Measurements from ENCODE around the gene SLC25A23. TPM values are rescaled to one million over a fixed set of nuclear protein-coding genes. Genes with fewer than 3 reads are reported as not detected.
A peak's percentile ranks its signal among the peaks of the same experiment; 100 is the strongest.
"Not testable (repeated sequence)": the region's sequence is repeated elsewhere in the genome, so short reads cannot be mapped to it uniquely, and the experiment has no call there.

Gene SLC25A23
- total RNA-seq (10 to 100 TPM; 14.5 to 14.8 TPM), polyA plus RNA-seq (19.9 TPM)

- Histone ChIP-seq H3K4me3 (ENCODE audit: low read length) (peak within 1 kb of the TSS; percentile 95), H3K4me1 (ENCODE audit: insufficient read depth, low read length) (peaks cover 12% of the 10 kb centered on the region), H3K9me3 (ENCODE audit: low read length) (no peaks in the 10 kb centered on the region), H3K27me3 (ENCODE audit: insufficient read depth, low read length, poor library complexity, severe bottlenecking) (no peaks in the 10 kb centered on the region), H3K36me3 (ENCODE audit: insufficient read depth, low read length) (peaks cover 4% of the 10 kb centered on the region), H3K27ac (ENCODE audit: low read depth, low read length) (peak within 1 kb of the TSS; percentile 65)
- Mint-ChIP-seq H3K27ac (peak within 1 kb of the TSS; percentile 82 to 97 (median 90)), H3K4me1 (peaks cover 13 to 28% (median 21%) of the 10 kb centered on the region in 3 donors), H3K4me3 (peak within 1 kb of the TSS; percentile 92 to 98 (median 96)), H3K27me3 (no peaks in the 10 kb centered on the region), H3K9me3 (peaks cover 2 to 9% (median 5%) of the 10 kb centered on the region in 5 donors), H3K36me3 (peaks cover 13 to 22% (median 15%) of the 10 kb centered on the region in 3 donors)
- DNase-seq, result peak; percentile 39 to 74 (median 57)
- CTCF ChIA-PET, result interaction anchor here (1.2 to 1.4 kb wide), 2 partner anchors 172 to 404 kb away, joined by 3 read pairs; no protein-coding TSS in a partner anchor
- POLR2A ChIA-PET, result interaction anchor here (1.1 to 1.3 kb wide), 2 partner anchors 23 to 34 kb away, joined by 5 read pairs; partner anchors contain the start of gene KHSRP
These were observed at the start of gene SLC25A23 for GRCh38 chr19:6459262-6460098. Gene SLC25A23 (minus strand): TSS chr19:6459792. CDS start chr19:6459628, 164 bp downstream.

GRCh38 chr19:6508028-6508771 is 48.6 kb upstream of the SLC25A23 start:
- H3K4me3 Mint-ChIP-seq; H3K27ac ChIP-seq (ENCODE audit: low read depth, low read length); H3K36me3 Mint-ChIP-seq; H3K36me3 ChIP-seq (ENCODE audit: insufficient read depth, low read length); H3K4me1 ChIP-seq (ENCODE audit: insufficient read depth, low read length); H3K4me3 ChIP-seq (ENCODE audit: low read length); H3K27me3 Mint-ChIP-seq; H3K27ac Mint-ChIP-seq; DNase-seq; H3K9me3 ChIP-seq (ENCODE audit: low read length); H3K4me1 Mint-ChIP-seq; H3K9me3 Mint-ChIP-seq; H3K27me3 ChIP-seq (ENCODE audit: insufficient read depth, low read length, poor library complexity, severe bottlenecking): not testable (repeated sequence)
- CTCF ChIA-PET, result interaction anchor here (1.1 kb wide), 2 partner anchors 27 to 355 kb away, joined by 3 to 4 read pairs; partner anchors contain the start of gene DENND1C
- POLR2A ChIA-PET, result interaction anchor here (0.6 kb wide), 1 partner anchor 142 kb away, joined by 4 read pairs; no protein-coding TSS in a partner anchor

- no peaks in the 10 kb centered on the region for H3K9me3 ChIP-seq (ENCODE audit: low read length)
- Mint-ChIP-seq H3K9me3 (peaks cover 0 to 2% (median 0%) of the 10 kb centered on the region in 5 donors), H3K36me3 (peaks cover 0 to 5% (median 1%) of the 10 kb centered on the region in 3 donors), H3K4me1 (peaks cover 14 to 36% (median 15%) of the 10 kb centered on the region in 3 donors), H3K4me3 (peak overlapping the region in 6 of 7 donors; percentile 33 to 84 (median 62)), H3K27ac (peak overlapping the region in 2 of 8 donors; percentile 33 to 83), H3K27me3 (peaks cover 0 to 5% of the 10 kb centered on the region in 2 donors)
- no peak for DNase-seq
- H3K36me3 ChIP-seq (ENCODE audit: insufficient read depth, low read length), result no peaks in the 10 kb centered on the region
- ChIA-PET CTCF (interaction anchor here (0.9 to 1.3 kb wide), 4 partner anchors 13 to 359 kb away, joined by 3 to 5 read pairs (median 4); no protein-coding TSS in a partner anchor), POLR2A (interaction anchor here (0.7 to 0.9 kb wide), 2 partner anchors 43 to 111 kb away, joined by 3 to 5 read pairs; partner anchors contain the start of gene GTF2F1)
- peaks cover 3% of the 10 kb centered on the region for H3K27me3 ChIP-seq (ENCODE audit: insufficient read depth, low read length, poor library complexity, severe bottlenecking)
- H3K27ac ChIP-seq (ENCODE audit: low read depth, low read length), result no peak overlapping the region
- H3K4me3 ChIP-seq (ENCODE audit: low read length), result no peak overlapping the region
- peaks cover 8% of the 10 kb centered on the region for H3K4me1 ChIP-seq (ENCODE audit: insufficient read depth, low read length)
These were observed 44.0 kb upstream of the SLC25A23 start for GRCh38 chr19:6503407-6504201.

- no peak within 1 kb of the TSS for H3K27ac ChIP-seq (ENCODE audit: low read depth, low read length)
These were observed 42.4 kb upstream of the SLC25A23 start, which contains the start of gene TUBB4A for GRCh38 chr19:6501740-6502648. Gene TUBB4A (minus strand): TSS chr19:6502309. CDS start chr19:6502212, 97 bp downstream.

GRCh38 chr19:6500837-6501739 is 41.5 kb upstream of the SLC25A23 start:
- H3K4me1 ChIP-seq (ENCODE audit: insufficient read depth, low read length), result peaks cover 8% of the 10 kb centered on the region
- CTCF ChIA-PET, result interaction anchor here (0.7 to 2.6 kb wide), 3 partner anchors 16 to 68 kb away, joined by 4 to 6 read pairs (median 6); partner anchors contain the start of gene DENND1C
- Mint-ChIP-seq H3K36me3 (peaks cover 0 to 6% (median 1%) of the 10 kb centered on the region in 3 donors), H3K4me3 (peak overlapping the region; percentile 78 to 91 (median 84)), H3K27ac (peak overlapping the region in 5 of 8 donors; percentile 14 to 69 (median 54)), H3K9me3 (peaks cover 0 to 2% (median 0%) of the 10 kb centered on the region in 5 donors), H3K27me3 (peaks cover 0 to 5% of the 10 kb centered on the region in 2 donors), H3K4me1 (peaks cover 14 to 41% (median 16%) of the 10 kb centered on the region in 3 donors)
- peak overlapping the region; percentile 37 for H3K4me3 ChIP-seq (ENCODE audit: low read length)
- peaks cover 3% of the 10 kb centered on the region for H3K27me3 ChIP-seq (ENCODE audit: insufficient read depth, low read length, poor library complexity, severe bottlenecking)
- no peaks in the 10 kb centered on the region for H3K36me3 ChIP-seq (ENCODE audit: insufficient read depth, low read length)
- no peak for DNase-seq
- no peak overlapping the region for H3K27ac ChIP-seq (ENCODE audit: low read depth, low read length)
- POLR2A ChIA-PET, result interaction anchor here (0.7 to 1.2 kb wide), 2 partner anchors 20 to 311 kb away, joined by 4 to 6 read pairs; partner anchors contain the start of gene DENND1C
- no peaks in the 10 kb centered on the region for H3K9me3 ChIP-seq (ENCODE audit: low read length)

More at GRCh38 chr19:6501740-6502648, 42.4 kb upstream of the SLC25A23 start, which contains the start of gene TUBB4A:
- Histone ChIP-seq H3K9me3 (ENCODE audit: low read length) (no peaks in the 10 kb centered on the region), H3K4me1 (ENCODE audit: insufficient read depth, low read length) (peaks cover 8% of the 10 kb centered on the region), H3K4me3 (ENCODE audit: low read length) (peak within 1 kb of the TSS; percentile 37), H3K27me3 (ENCODE audit: insufficient read depth, low read length, poor library complexity, severe bottlenecking) (peaks cover 3% of the 10 kb centered on the region), H3K36me3 (ENCODE audit: insufficient read depth, low read length) (no peaks in the 10 kb centered on the region)
- peak within 1 kb of the TSS in 5 of 8 donors; percentile 50 to 88 (median 57) for H3K27ac Mint-ChIP-seq
- H3K9me3 Mint-ChIP-seq, result peaks cover 0 to 2% (median 0%) of the 10 kb centered on the region in 5 donors
- ChIA-PET POLR2A (no interaction called here), CTCF (interaction anchor here (1.3 to 2.6 kb wide), 2 partner anchors 15 to 21 kb away, joined by 4 to 6 read pairs; partner anchors contain the start of gene DENND1C)
- H3K36me3 Mint-ChIP-seq, result peaks cover 0 to 6% (median 1%) of the 10 kb centered on the region in 3 donors
- peak within 1 kb of the TSS; percentile 78 to 91 (median 84) for H3K4me3 Mint-ChIP-seq
- peaks cover 0 to 5% of the 10 kb centered on the region in 2 donors for H3K27me3 Mint-ChIP-seq
- peak in 4 of 5 donors; percentile 12 to 62 (median 38) for DNase-seq
- peaks cover 14 to 41% (median 16%) of the 10 kb centered on the region in 3 donors for H3K4me1 Mint-ChIP-seq
